ENCODE data around the gene KMT2A.

Gene KMT2A

DNA sequence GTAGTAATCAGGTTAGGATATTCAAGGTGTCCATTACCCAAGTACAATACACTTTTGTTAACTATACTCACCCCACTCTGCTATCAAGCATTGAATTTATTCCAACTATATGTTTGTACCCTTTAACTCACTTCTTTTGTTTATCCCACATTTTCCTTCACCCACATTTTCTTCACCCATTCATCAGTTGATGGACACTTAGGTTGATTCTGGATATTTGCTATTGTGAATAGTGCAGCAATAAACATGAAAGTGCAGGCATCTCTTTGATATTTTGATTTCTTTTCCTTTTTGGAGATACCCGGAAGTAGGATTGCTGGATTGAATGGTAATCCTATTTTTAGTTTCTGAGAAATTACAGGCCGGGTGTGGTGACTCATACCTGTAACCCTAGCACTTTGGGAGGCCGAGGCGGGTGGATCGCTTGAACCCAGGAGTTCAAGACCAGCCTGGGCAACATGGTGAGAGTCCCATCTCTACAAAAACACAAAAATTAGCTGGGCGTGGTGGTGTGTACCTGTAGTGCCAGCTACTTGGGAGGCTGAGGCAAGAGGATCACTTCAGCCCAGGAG, 101.2 kb downstream of the KMT2A start:
- no peaks in the 10 kb centered on the region for H3K27me3 ChIP-seq (ENCODE audit: control insufficient read depth in 5 of 5, insufficient read depth in 4 of 5, low read length in 5 of 5)
- no peak overlapping the region for H3K27ac ChIP-seq (ENCODE audit: low read depth, low read length)
- no peaks in the 10 kb centered on the region for H3K9me3 ChIP-seq (ENCODE audit: control insufficient read depth in 5 of 5, low read length in 5 of 5)
- H3K4me1 ChIP-seq (ENCODE audit: control insufficient read depth in 5 of 5, insufficient read depth in 5 of 5, low read length in 5 of 5) = no peaks in the 10 kb centered on the region
- no peak overlapping the region for H3K4me3 ChIP-seq (ENCODE audit: low read depth in 1 of 5, low read length in 5 of 5)
- H3K9ac ChIP-seq (ENCODE audit: low read length in 5 of 5) = no peak overlapping the region
- H3K36me3 ChIP-seq (ENCODE audit: control insufficient read depth in 5 of 5, insufficient read depth in 5 of 5, low read length in 5 of 5) = peaks cover 0 to 3% (median 0%) of the 10 kb centered on the region in 5 donors

GRCh38 chr11:118544010-118544646, 107.8 kb downstream of the KMT2A start:
- H3K9ac ChIP-seq (ENCODE audit: low read length in 5 of 5) = peak overlapping the region in 1 of 5 donors; percentile 3
- H3K36me3 ChIP-seq (ENCODE audit: control insufficient read depth in 5 of 5, insufficient read depth in 5 of 5, low read length in 5 of 5) = peaks cover 7 to 27% (median 23%) of the 10 kb centered on the region in 5 donors
- no peak overlapping the region for H3K27ac ChIP-seq (ENCODE audit: low read depth, low read length)
- peaks cover 0 to 6% (median 2%) of the 10 kb centered on the region in 5 donors for H3K4me1 ChIP-seq (ENCODE audit: control insufficient read depth in 5 of 5, insufficient read depth in 5 of 5, low read length in 5 of 5)
- H3K9me3 ChIP-seq (ENCODE audit: control insufficient read depth in 5 of 5, low read length in 5 of 5) = no peaks in the 10 kb centered on the region
- H3K27me3 ChIP-seq (ENCODE audit: control insufficient read depth in 5 of 5, insufficient read depth in 4 of 5, low read length in 5 of 5) = no peaks in the 10 kb centered on the region
- no peak overlapping the region for H3K4me3 ChIP-seq (ENCODE audit: low read depth in 1 of 5, low read length in 5 of 5)

- Histone ChIP-seq H3K27me3 (ENCODE audit: control insufficient read depth in 5 of 5, insufficient read depth in 4 of 5, low read length in 5 of 5) (no peaks in the 10 kb centered on the region), H3K4me3 (ENCODE audit: low read depth in 1 of 5, low read length in 5 of 5) (no peak overlapping the region), H3K4me1 (ENCODE audit: control insufficient read depth in 5 of 5, insufficient read depth in 5 of 5, low read length in 5 of 5) (peaks cover 0 to 6% (median 2%) of the 10 kb centered on the region in 5 donors), H3K36me3 (ENCODE audit: control insufficient read depth in 5 of 5, insufficient read depth in 5 of 5, low read length in 5 of 5) (peaks cover 7 to 27% (median 23%) of the 10 kb centered on the region in 5 donors), H3K27ac (ENCODE audit: low read depth, low read length) (no peak overlapping the region), H3K9me3 (ENCODE audit: control insufficient read depth in 5 of 5, low read length in 5 of 5) (no peaks in the 10 kb centered on the region), H3K9ac (ENCODE audit: low read length in 5 of 5) (no peak overlapping the region)
Observed at GRCh38 chr11:118544647-118545010, 108.3 kb downstream of the KMT2A start.

DNA sequence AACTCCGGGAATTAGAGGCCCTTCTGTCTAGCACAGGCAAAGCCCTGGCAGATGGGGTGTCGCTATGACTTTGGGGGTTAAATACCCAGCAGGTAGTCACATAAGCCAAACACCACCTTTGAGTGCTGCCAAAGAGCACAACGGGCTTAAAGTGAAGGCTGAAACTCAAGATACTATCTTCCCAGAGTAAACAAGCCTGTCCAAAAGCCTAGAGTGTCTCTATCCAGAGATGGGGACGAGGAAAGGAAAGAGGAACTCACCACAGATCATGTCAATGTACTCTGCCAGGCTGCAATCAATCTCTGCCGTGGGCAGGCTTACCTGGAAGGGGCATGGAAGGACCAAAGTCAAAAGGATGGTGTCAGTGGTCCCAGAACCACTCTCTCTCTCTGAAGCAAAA, 109.2 kb downstream of the KMT2A start:
- Histone ChIP-seq H3K9ac (ENCODE audit: low read length in 5 of 5) (no peak overlapping the region), H3K9me3 (ENCODE audit: control insufficient read depth in 5 of 5, low read length in 5 of 5) (no peaks in the 10 kb centered on the region), H3K27me3 (ENCODE audit: control insufficient read depth in 5 of 5, insufficient read depth in 4 of 5, low read length in 5 of 5) (no peaks in the 10 kb centered on the region), H3K4me1 (ENCODE audit: control insufficient read depth in 5 of 5, insufficient read depth in 5 of 5, low read length in 5 of 5) (peaks cover 0 to 6% (median 2%) of the 10 kb centered on the region in 5 donors), H3K4me3 (ENCODE audit: low read depth in 1 of 5, low read length in 5 of 5) (no peak overlapping the region), H3K27ac (ENCODE audit: low read depth, low read length) (no peak overlapping the region), H3K36me3 (ENCODE audit: control insufficient read depth in 5 of 5, insufficient read depth in 5 of 5, low read length in 5 of 5) (peaks cover 7 to 27% (median 23%) of the 10 kb centered on the region in 5 donors)

- no peaks in the 10 kb centered on the region for H3K9me3 ChIP-seq (ENCODE audit: control insufficient read depth in 5 of 5, low read length in 5 of 5)
- H3K36me3 ChIP-seq (ENCODE audit: control insufficient read depth in 5 of 5, insufficient read depth in 5 of 5, low read length in 5 of 5) = peaks cover 15 to 39% (median 32%) of the 10 kb centered on the region in 5 donors
- H3K27me3 ChIP-seq (ENCODE audit: control insufficient read depth in 5 of 5, insufficient read depth in 4 of 5, low read length in 5 of 5) = no peaks in the 10 kb centered on the region
- H3K4me1 ChIP-seq (ENCODE audit: control insufficient read depth in 5 of 5, insufficient read depth in 5 of 5, low read length in 5 of 5) = peaks cover 0 to 6% (median 2%) of the 10 kb centered on the region in 5 donors
- no peak overlapping the region for H3K9ac ChIP-seq (ENCODE audit: low read length in 5 of 5)
- H3K27ac ChIP-seq (ENCODE audit: low read depth, low read length) = no peak overlapping the region
- H3K4me3 ChIP-seq (ENCODE audit: low read depth in 1 of 5, low read length in 5 of 5) = no peak overlapping the region
Observed at GRCh38 chr11:118547132-118547531, 110.8 kb downstream of the KMT2A start.

DNA sequence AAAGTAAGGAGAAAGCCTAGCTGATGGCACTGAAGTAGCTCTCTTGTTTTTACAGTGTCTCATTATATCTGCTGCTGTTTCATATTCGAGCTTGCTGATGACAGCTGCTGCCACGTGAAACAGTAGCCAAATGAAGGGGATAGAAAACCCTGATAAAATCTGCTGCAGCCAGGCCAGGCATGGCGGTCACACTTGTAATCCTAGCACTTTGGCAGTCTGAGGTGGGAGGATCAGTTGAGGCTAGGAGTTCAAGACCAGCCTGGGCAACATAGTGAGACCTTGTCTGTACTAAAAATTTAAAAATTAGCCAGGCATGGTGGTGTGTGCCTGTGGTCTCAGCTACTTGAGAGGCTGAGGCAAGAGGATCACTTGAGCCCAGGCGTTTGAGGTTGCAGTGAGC, 116.0 kb downstream of the KMT2A start:
- H3K9me3 ChIP-seq (ENCODE audit: control insufficient read depth in 5 of 5, low read length in 5 of 5) = no peaks in the 10 kb centered on the region
- H3K36me3 ChIP-seq (ENCODE audit: control insufficient read depth in 5 of 5, insufficient read depth in 5 of 5, low read length in 5 of 5) = peaks cover 28 to 58% (median 39%) of the 10 kb centered on the region in 5 donors
- no peak overlapping the region for H3K4me3 ChIP-seq (ENCODE audit: low read depth in 1 of 5, low read length in 5 of 5)
- no peaks in the 10 kb centered on the region for H3K4me1 ChIP-seq (ENCODE audit: control insufficient read depth in 5 of 5, insufficient read depth in 5 of 5, low read length in 5 of 5)
- no peak overlapping the region for H3K27ac ChIP-seq (ENCODE audit: low read depth, low read length)
- no peak overlapping the region for H3K9ac ChIP-seq (ENCODE audit: low read length in 5 of 5)
- H3K27me3 ChIP-seq (ENCODE audit: control insufficient read depth in 5 of 5, insufficient read depth in 4 of 5, low read length in 5 of 5) = no peaks in the 10 kb centered on the region

- Histone ChIP-seq H3K27ac (ENCODE audit: low read depth, low read length) (no peak overlapping the region), H3K9ac (ENCODE audit: low read length in 5 of 5) (no peak overlapping the region), H3K36me3 (ENCODE audit: control insufficient read depth in 5 of 5, insufficient read depth in 5 of 5, low read length in 5 of 5) (peaks cover 15 to 31% (median 19%) of the 10 kb centered on the region in 5 donors), H3K4me1 (ENCODE audit: control insufficient read depth in 5 of 5, insufficient read depth in 5 of 5, low read length in 5 of 5) (peaks cover 0 to 15% (median 10%) of the 10 kb centered on the region in 5 donors), H3K4me3 (ENCODE audit: low read depth in 1 of 5, low read length in 5 of 5) (no peak overlapping the region), H3K9me3 (ENCODE audit: control insufficient read depth in 5 of 5, low read length in 5 of 5) (no peaks in the 10 kb centered on the region), H3K27me3 (ENCODE audit: control insufficient read depth in 5 of 5, insufficient read depth in 4 of 5, low read length in 5 of 5) (no peaks in the 10 kb centered on the region)
Observed at GRCh38 chr11:118560806-118561205, 124.5 kb downstream of the KMT2A start.

GRCh38 chr11:118565051-118565450, 128.8 kb downstream of the KMT2A start:
- no peaks in the 10 kb centered on the region for H3K9me3 ChIP-seq (ENCODE audit: control insufficient read depth in 5 of 5, low read length in 5 of 5)
- peaks cover 0 to 15% (median 11%) of the 10 kb centered on the region in 5 donors for H3K4me1 ChIP-seq (ENCODE audit: control insufficient read depth in 5 of 5, insufficient read depth in 5 of 5, low read length in 5 of 5)
- peaks cover 0 to 1% (median 0%) of the 10 kb centered on the region in 5 donors for H3K36me3 ChIP-seq (ENCODE audit: control insufficient read depth in 5 of 5, insufficient read depth in 5 of 5, low read length in 5 of 5)
- no peak overlapping the region for H3K9ac ChIP-seq (ENCODE audit: low read length in 5 of 5)
- no peaks in the 10 kb centered on the region for H3K27me3 ChIP-seq (ENCODE audit: control insufficient read depth in 5 of 5, insufficient read depth in 4 of 5, low read length in 5 of 5)
- H3K4me3 ChIP-seq (ENCODE audit: low read depth in 1 of 5, low read length in 5 of 5) = peak overlapping the region in 4 of 5 donors; percentile 30 to 44 (median 43)
- no peak overlapping the region for H3K27ac ChIP-seq (ENCODE audit: low read depth, low read length)

- no peak overlapping the region for H3K4me3 ChIP-seq (ENCODE audit: low read depth in 1 of 5, low read length in 5 of 5)
- no peak overlapping the region for H3K9ac ChIP-seq (ENCODE audit: low read length in 5 of 5)
- H3K27me3 ChIP-seq (ENCODE audit: control insufficient read depth in 5 of 5, insufficient read depth in 4 of 5, low read length in 5 of 5) = no peaks in the 10 kb centered on the region
- no peak overlapping the region for H3K27ac ChIP-seq (ENCODE audit: low read depth, low read length)
- H3K9me3 ChIP-seq (ENCODE audit: control insufficient read depth in 5 of 5, low read length in 5 of 5) = no peaks in the 10 kb centered on the region
- peaks cover 6 to 38% (median 35%) of the 10 kb centered on the region in 5 donors for H3K4me1 ChIP-seq (ENCODE audit: control insufficient read depth in 5 of 5, insufficient read depth in 5 of 5, low read length in 5 of 5)
- H3K36me3 ChIP-seq (ENCODE audit: control insufficient read depth in 5 of 5, insufficient read depth in 5 of 5, low read length in 5 of 5) = no peaks in the 10 kb centered on the region
Observed at GRCh38 chr11:118569670-118570069, 133.4 kb downstream of the KMT2A start.

DNA sequence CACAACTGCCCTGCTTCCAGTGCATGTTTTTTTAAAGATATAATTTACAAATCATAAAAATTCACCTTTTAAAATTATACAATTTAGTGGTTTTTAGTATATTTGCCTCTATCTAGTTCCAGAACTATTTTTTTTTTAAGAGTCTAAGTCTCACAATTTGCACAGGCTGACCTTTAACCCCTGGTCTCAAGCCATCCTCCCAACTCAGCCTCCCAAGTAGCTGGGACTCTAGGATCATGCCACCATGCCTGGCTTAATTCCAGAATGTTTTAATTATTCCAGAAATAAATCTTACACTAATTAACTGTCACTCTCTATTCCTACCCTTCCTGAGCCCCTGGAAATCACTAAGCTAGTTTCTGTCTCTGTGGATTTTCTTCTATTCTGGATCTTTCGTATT, 134.5 kb downstream of the KMT2A start:
- peaks cover 7 to 38% (median 36%) of the 10 kb centered on the region in 5 donors for H3K4me1 ChIP-seq (ENCODE audit: control insufficient read depth in 5 of 5, insufficient read depth in 5 of 5, low read length in 5 of 5)
- no peaks in the 10 kb centered on the region for H3K9me3 ChIP-seq (ENCODE audit: control insufficient read depth in 5 of 5, low read length in 5 of 5)
- H3K27ac ChIP-seq (ENCODE audit: low read depth, low read length) = no peak overlapping the region
- H3K4me3 ChIP-seq (ENCODE audit: low read depth in 1 of 5, low read length in 5 of 5) = no peak overlapping the region
- H3K27me3 ChIP-seq (ENCODE audit: control insufficient read depth in 5 of 5, insufficient read depth in 4 of 5, low read length in 5 of 5) = no peaks in the 10 kb centered on the region
- H3K36me3 ChIP-seq (ENCODE audit: control insufficient read depth in 5 of 5, insufficient read depth in 5 of 5, low read length in 5 of 5) = no peaks in the 10 kb centered on the region
- H3K9ac ChIP-seq (ENCODE audit: low read length in 5 of 5) = no peak overlapping the region

Data from subcutaneous abdominal adipose tissue (tissue), 5 donors.